Caco-2 (cell line): Measurements from ENCODE around the gene RMI2. TPM values are rescaled to one million over a fixed set of nuclear protein-coding genes. Genes with fewer than 3 reads are reported as not detected.

Source experiments
- BruUV-seq: library from RNA; stranded (reverse); fragments of 400-500 nt; replicated peaks from 2 replicates; lab custom pipeline; 2021; lab: Mats Ljungman, UMichigan
- CTCF ChIA-PET: fragments of 300-600 bp; sonication (Branson Sonifier 250); formaldehyde crosslinking; loops from one replicate; lab custom pipeline; 2022; ENCODE audit warnings: antibody characterized with exemption; lab: Charles Lee
- POLR2A ChIA-PET: fragments of 300-600 bp; sonication (Branson Sonifier 250); formaldehyde crosslinking; loops from one replicate; lab custom pipeline; 2022; ENCODE audit warnings: antibody characterized with exemption; lab: Charles Lee
- DNase-seq, 2 experiments: peaks; one replicate each; pipeline versions ENCODE4 v3.0.0 to v3.0.0-alpha.2; 2020 to 2022
- H3K27me3 ChIP-seq: replicated peaks from 2 replicates; pipeline ENCODE4 v1.6.0; 2011; ENCODE audit warnings: low read length; ENCODE audit not compliant: control insufficient read depth, insufficient read depth
- H3K36me3 ChIP-seq: 2 replicates; pipeline ENCODE4 v1.5.1; 2011; ENCODE audit warnings: low read length; ENCODE audit not compliant: control insufficient read depth, insufficient read depth
- H3K4me1 ChIP-seq: fragments of 250-450 bp; sonication (Bioruptor Pico); 2 replicates; pipeline ENCODE4 v1.5.1; 2020; ENCODE audit warnings: mild to moderate bottlenecking
- H3K4me3 ChIP-seq: 2 replicates; pipeline ENCODE4 v1.5.1; 2011; ENCODE audit warnings: low read depth, mild to moderate bottlenecking, control low read depth, low read length
- H3K9me3 ChIP-seq: fragments of 250-450 bp; sonication (Bioruptor Pico); 2 replicates; pipeline ENCODE4 v1.5.1; 2020; ENCODE audit warnings: mild to moderate bottlenecking, moderate library complexity
- H3K27ac Mint-ChIP-seq: one replicate; pipeline ENCODE4 v1.8.0; 2022; ENCODE audit warnings: mixed read lengths; ENCODE audit not compliant: unreplicated experiment
- H3K27me3 Mint-ChIP-seq: one replicate; pipeline ENCODE4 v1.8.0; 2022; ENCODE audit warnings: mixed read lengths; ENCODE audit not compliant: insufficient read depth, unreplicated experiment
- H3K36me3 Mint-ChIP-seq: one replicate; pipeline ENCODE4 v1.8.0; 2022; ENCODE audit warnings: mild to moderate bottlenecking, mixed read lengths; ENCODE audit not compliant: insufficient read depth, unreplicated experiment
- H3K4me1 Mint-ChIP-seq: one replicate; pipeline ENCODE4 v1.8.0; 2022; ENCODE audit warnings: low read depth, mixed read lengths; ENCODE audit not compliant: unreplicated experiment
- H3K4me3 Mint-ChIP-seq: one replicate; pipeline ENCODE4 v1.8.0; 2022; ENCODE audit warnings: mild to moderate bottlenecking, moderate library complexity, mixed read lengths; ENCODE audit not compliant: unreplicated experiment
- H3K9me3 Mint-ChIP-seq: one replicate; pipeline ENCODE4 v1.8.0; 2022; ENCODE audit warnings: mixed read lengths; ENCODE audit not compliant: unreplicated experiment
- intact Hi-C: fragments of 100-400 bp; cut with micrococcal nuclease; formaldehyde crosslinking; loops from one replicate; pipeline ENCODE4 v1.10.0; 2022; ENCODE audit not compliant: unreplicated experiment
- total RNA-seq: library from RNA; stranded (reverse); gene quantifications from 2 replicates; pipeline ENCODE4 v1.2.3, GENCODE V29; 2022
- TF ChIP-seq, protein P1 (sequence below), 2 experiments: fragments of 200-600 bp in 1 of 2; IDR thresholded peaks; 1 replicate in 1 of 2; 2 replicates in 1 of 2; pipeline versions ENCODE4 v1.5.1 to v1.8.0; 2011 to 2022; ENCODE audit warnings: antibody characterized with exemption in 1 of 2, control low read depth in 1 of 2, inconsistent platforms in 1 of 2, low read depth in 1 of 2, low read length in 1 of 2, mild to moderate bottlenecking in 1 of 2, moderate library complexity in 1 of 2; ENCODE audit not compliant: insufficient read depth in 1 of 2, severe bottlenecking in 1 of 2, unreplicated experiment in 1 of 2

RMI2 gene
- total RNA-seq, 1 experiment from 2014 or later, result 52.7 TPM

DNA sequence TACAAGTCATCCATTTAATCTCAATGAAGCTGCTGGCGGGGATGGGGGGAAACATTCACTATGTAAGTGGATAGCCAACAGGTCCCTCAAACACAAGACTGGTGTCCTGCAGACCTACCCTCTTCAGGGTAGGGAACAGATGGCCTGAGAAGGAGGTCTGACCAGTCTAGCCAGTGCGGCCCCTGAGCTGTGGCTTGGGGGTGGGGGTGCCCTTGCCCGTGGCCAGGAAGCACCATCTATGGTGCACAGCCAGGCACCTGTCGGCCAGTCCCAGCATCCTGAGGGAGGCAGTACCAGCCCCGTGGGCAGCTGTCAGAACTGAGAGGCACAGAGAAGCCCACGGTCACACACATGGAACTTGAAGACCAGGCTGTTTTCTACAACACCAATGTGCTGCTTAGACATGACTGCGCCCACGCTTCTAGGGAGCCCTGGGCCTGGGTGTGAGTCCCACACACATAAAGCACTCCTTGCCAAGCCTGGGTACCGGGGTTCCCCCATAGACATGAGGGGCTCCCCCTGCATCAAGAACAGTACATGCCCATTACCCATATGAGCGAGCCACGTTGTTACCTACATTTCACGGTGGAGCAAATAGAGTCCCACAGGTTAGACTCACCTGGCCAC, 40.9 kb downstream of the RMI2 start:
- H3K36me3 ChIP-seq, result no peaks in the 10 kb centered on the region
- ChIA-PET POLR2A (interaction anchor here (1.4 kb wide), 1 partner anchor 130 kb away, joined by 3 read pairs; the partner anchor contains the start of gene SOCS1), CTCF (interaction anchor here (1.4 kb wide), 1 partner anchor 10 kb away, joined by 4 read pairs; no protein-coding TSS in a partner anchor)
- no peaks in the 10 kb centered on the region for H3K9me3 ChIP-seq
- TF ChIP-seq, protein P1, sequence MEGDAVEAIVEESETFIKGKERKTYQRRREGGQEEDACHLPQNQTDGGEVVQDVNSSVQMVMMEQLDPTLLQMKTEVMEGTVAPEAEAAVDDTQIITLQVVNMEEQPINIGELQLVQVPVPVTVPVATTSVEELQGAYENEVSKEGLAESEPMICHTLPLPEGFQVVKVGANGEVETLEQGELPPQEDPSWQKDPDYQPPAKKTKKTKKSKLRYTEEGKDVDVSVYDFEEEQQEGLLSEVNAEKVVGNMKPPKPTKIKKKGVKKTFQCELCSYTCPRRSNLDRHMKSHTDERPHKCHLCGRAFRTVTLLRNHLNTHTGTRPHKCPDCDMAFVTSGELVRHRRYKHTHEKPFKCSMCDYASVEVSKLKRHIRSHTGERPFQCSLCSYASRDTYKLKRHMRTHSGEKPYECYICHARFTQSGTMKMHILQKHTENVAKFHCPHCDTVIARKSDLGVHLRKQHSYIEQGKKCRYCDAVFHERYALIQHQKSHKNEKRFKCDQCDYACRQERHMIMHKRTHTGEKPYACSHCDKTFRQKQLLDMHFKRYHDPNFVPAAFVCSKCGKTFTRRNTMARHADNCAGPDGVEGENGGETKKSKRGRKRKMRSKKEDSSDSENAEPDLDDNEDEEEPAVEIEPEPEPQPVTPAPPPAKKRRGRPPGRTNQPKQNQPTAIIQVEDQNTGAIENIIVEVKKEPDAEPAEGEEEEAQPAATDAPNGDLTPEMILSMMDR (IDR thresholded peaks at IDR 0.05; ENCODE audit: insufficient read depth in 1 of 2, low read depth in 1 of 2, low read length in 1 of 2, severe bottlenecking in 1 of 2, unreplicated experiment in 1 of 2), result no peak
- intact Hi-C loops, result no loop called here
- BruUV-seq, result no TSS peak
- Mint-ChIP-seq H3K4me3 (no peak overlapping the region), H3K27ac (no peak overlapping the region), H3K9me3 (no peaks in the 10 kb centered on the region), H3K4me1 (no peaks in the 10 kb centered on the region), H3K36me3 (no peaks in the 10 kb centered on the region), H3K27me3 (no peaks in the 10 kb centered on the region)
- no peaks in the 10 kb centered on the region for H3K4me1 ChIP-seq
- no peak for DNase-seq
- no peaks in the 10 kb centered on the region for H3K27me3 ChIP-seq
- no peak overlapping the region for H3K4me3 ChIP-seq

DNA sequence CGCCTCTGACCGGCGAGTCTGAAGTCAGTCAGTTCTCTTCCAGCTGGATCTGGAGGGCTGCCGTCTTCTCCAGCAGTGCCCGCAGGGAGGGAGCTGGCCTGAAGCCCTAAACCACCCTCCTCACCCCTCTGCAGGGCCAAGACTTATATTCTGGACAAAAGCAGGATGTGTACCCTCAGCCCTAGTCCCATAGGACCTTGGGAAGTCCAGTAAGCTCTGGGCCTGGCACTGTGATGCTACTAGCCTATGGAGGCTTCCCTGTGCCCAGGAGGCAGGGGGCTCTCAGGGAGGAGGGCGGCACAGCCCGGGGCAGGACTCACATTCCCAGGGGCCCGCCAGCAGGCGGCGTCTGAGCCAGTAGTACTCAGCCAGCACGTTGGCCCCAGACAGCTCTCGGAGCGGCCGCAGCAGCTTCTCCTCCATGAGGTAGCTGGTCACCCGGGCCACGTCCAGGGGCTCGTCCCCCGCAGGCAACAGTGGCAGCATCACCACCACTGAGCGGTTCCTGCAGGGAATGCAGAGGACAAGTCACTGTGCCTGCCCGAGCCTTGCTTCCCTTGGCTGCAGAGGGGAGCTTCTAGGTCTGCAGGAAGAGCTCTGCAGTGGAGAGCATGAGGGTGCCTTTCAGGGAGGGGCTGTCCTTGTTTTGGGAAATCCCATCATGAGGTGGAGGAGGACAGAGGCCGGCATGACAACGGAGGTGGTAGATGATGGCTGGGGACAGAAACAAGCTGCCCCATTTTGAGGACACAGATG, 41.7 kb downstream of the RMI2 start:
- no peak overlapping the region for H3K27ac Mint-ChIP-seq
- H3K36me3 Mint-ChIP-seq, result no peaks in the 10 kb centered on the region
- no peak overlapping the region for H3K4me3 Mint-ChIP-seq
- DNase-seq, result no peak
- intact Hi-C loops, result no loop called here
- no peaks in the 10 kb centered on the region for H3K4me1 ChIP-seq
- BruUV-seq, result no TSS peak
- no peaks in the 10 kb centered on the region for H3K4me1 Mint-ChIP-seq
- ChIA-PET POLR2A (no interaction called here), CTCF (interaction anchor here (1.4 kb wide), 1 partner anchor 9 kb away, joined by 4 read pairs; no protein-coding TSS in a partner anchor)
- no peaks in the 10 kb centered on the region for H3K27me3 Mint-ChIP-seq
- TF ChIP-seq, protein P1 (IDR thresholded peaks at IDR 0.05; ENCODE audit: insufficient read depth in 1 of 2, low read depth in 1 of 2, low read length in 1 of 2, severe bottlenecking in 1 of 2, unreplicated experiment in 1 of 2), result peak in 1 of 2 experiments; percentile 15
- H3K4me3 ChIP-seq, result no peak overlapping the region
- H3K36me3 ChIP-seq, result no peaks in the 10 kb centered on the region
- H3K9me3 Mint-ChIP-seq, result no peaks in the 10 kb centered on the region
- no peaks in the 10 kb centered on the region for H3K9me3 ChIP-seq
- H3K27me3 ChIP-seq, result no peaks in the 10 kb centered on the region

DNA sequence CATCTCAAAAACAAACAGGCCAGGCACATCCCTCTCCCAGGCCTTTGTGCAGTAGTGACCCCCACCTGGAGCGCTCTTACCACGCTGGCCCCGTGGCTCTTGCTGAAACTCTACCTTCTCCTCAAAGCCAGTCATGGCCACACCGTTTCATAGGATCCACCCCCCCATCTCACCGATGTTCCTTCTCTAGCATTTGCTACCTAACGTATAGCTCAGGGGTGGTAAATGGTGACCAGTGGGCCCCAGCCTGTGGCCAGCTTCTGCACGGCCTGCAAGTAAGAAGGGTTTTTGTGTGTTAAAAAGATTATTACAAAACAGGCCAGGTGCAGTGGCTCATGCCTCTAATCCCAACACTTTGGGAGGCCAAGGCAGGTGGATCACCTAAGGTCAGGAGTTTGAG, 43.8 kb downstream of the RMI2 start:
- ChIA-PET CTCF (no interaction called here), POLR2A (no interaction called here)
- no peaks in the 10 kb centered on the region for H3K9me3 ChIP-seq
- no peaks in the 10 kb centered on the region for H3K36me3 ChIP-seq
- H3K4me1 ChIP-seq, result no peaks in the 10 kb centered on the region
- Mint-ChIP-seq H3K27me3 (no peaks in the 10 kb centered on the region), H3K36me3 (no peaks in the 10 kb centered on the region), H3K4me1 (no peaks in the 10 kb centered on the region), H3K27ac (no peak overlapping the region), H3K4me3 (no peak overlapping the region), H3K9me3 (no peaks in the 10 kb centered on the region)
- DNase-seq, result no peak
- intact Hi-C loops, result no loop called here
- H3K27me3 ChIP-seq, result no peaks in the 10 kb centered on the region
- no peak overlapping the region for H3K4me3 ChIP-seq
- TF ChIP-seq, protein P1 (IDR thresholded peaks at IDR 0.05; ENCODE audit: insufficient read depth in 1 of 2, low read depth in 1 of 2, low read length in 1 of 2, severe bottlenecking in 1 of 2, unreplicated experiment in 1 of 2), result no peak
- no TSS peak for BruUV-seq
